Motor neuron (in vitro differentiated cells): ENCODE measurements around the gene PRF1. TPM values are rescaled to one million over a fixed set of nuclear protein-coding genes. Genes with fewer than 3 reads are reported as not detected.

ENCODE experiments used
- ATAC-seq, 8 experiments: fragments of 200-7000 bp; cut with Tn5 transposase; replicated peaks in 6 of 8; 2 replicates each; pipeline ENCODE4 v1.8.0; 2021; ENCODE audit warnings: mild to moderate bottlenecking in 8 of 8, moderate library complexity in 8 of 8
- H3K27ac ChIP-seq, 2 donors: fragments of 250-450 bp; sonication (Bioruptor Pico); 2 replicates each; pipeline ENCODE4 v1.9.0; 2021; ENCODE audit warnings: antibody characterized with exemption in 2 of 2, mild to moderate bottlenecking in 2 of 2, moderate library complexity in 1 of 2
- H3K4me1 ChIP-seq, 2 donors: fragments of 250-450 bp; sonication (Bioruptor Pico); replicated peaks in 1 of 2; 2 replicates each; pipeline ENCODE4 v1.6.1; 2021; ENCODE audit warnings: antibody characterized with exemption in 2 of 2, mild to moderate bottlenecking in 2 of 2, moderate library complexity in 1 of 2
- H3K4me3 ChIP-seq, 5 donors: fragments of 250-450 bp; sonication (Bioruptor Pico); 2 replicates each; pipeline ENCODE4 v1.9.0; 2021; ENCODE audit warnings: antibody characterized with exemption in 5 of 5, mild to moderate bottlenecking in 5 of 5, moderate library complexity in 4 of 5
- WGBS, 10 experiments: fragments of 450-650 bp; shearing (Covaris generic); methylation state at CpG; one replicate each; pipeline ENCODE4 v1.0.0; 2022; 5-methylcytosine and 5-hydroxymethylcytosine counted together
- in situ Hi-C, 9 experiments: fragments of 400-800 bp; cut with MboI; loops; one replicate each; pipeline ENCODE4 v1.15.0; 2021; ENCODE audit warnings: low sequenced_read_pairs in 9 of 9, low pct_unique_long_range_greater_than_20kb in 2 of 9; ENCODE audit not compliant: unreplicated experiment in 9 of 9
- total RNA-seq, 8 experiments: library from RNA; unstranded; fragments of 300-600 nt; gene quantifications; 2 replicates each; pipeline versions ENCODE4 v1.2.3 to v1.2.4, GENCODE V29; 2022

Gene PRF1
- total RNA-seq, 8 experiments from 2014 or later = 0.05 to 0.45 (median 0.42) TPM; not detected in 3

- no peak overlapping the region for H3K4me3 ChIP-seq
- peaks cover 0 to 10% of the 10 kb centered on the region in 2 donors for H3K4me1 ChIP-seq
- in situ Hi-C loops = no loop called here
- 52 to 84% (median 63%) methylated on average over 3 to 7 of the region's 7 CpGs for WGBS, 10 experiments
- ATAC-seq = no peak
- no peak overlapping the region for H3K27ac ChIP-seq
Measured at GRCh38 chr10:70578371-70578947, 24.1 kb downstream of the PRF1 start.

GRCh38 chr10:70576803-70577517, 25.6 kb downstream of the PRF1 start:
- in situ Hi-C loops = no loop called here
- no peak overlapping the region for H3K4me3 ChIP-seq
- 20 to 100% (median 92%) methylated on average over 1 to 2 of the region's 2 CpGs; no CpG with 5 or more reads in 3 of the 10 experiments for WGBS, 10 experiments
- no peak for ATAC-seq
- no peak overlapping the region for H3K27ac ChIP-seq
- peaks cover 0 to 7% of the 10 kb centered on the region in 2 donors for H3K4me1 ChIP-seq

GRCh38 chr10:70575874-70576802, 26.4 kb downstream of the PRF1 start:
- ATAC-seq = peak; percentile 52 to 92 (median 90)
- WGBS, 10 experiments = 0 to 81% (median 50%) methylated on average over 3 to 10 of the region's 12 CpGs; no CpG with 5 or more reads in 4 of the 10 experiments
- Histone ChIP-seq H3K27ac (no peak overlapping the region), H3K4me3 (no peak overlapping the region), H3K4me1 (peaks cover 0 to 7% of the 10 kb centered on the region in 2 donors)
- in situ Hi-C loops = no loop called here

GRCh38 chr10:70575486-70575873, 27.1 kb downstream of the PRF1 start:
- Histone ChIP-seq H3K4me1 (peaks cover 0 to 7% of the 10 kb centered on the region in 2 donors), H3K4me3 (no peak overlapping the region), H3K27ac (no peak overlapping the region)
- in situ Hi-C loops = no loop called here
- ATAC-seq = peak in 7 of 8 experiments; percentile 12 to 89 (median 74)
- WGBS, 10 experiments = 0 to 41% (median 7%) methylated on average over 1 to 3 of the region's 4 CpGs; no CpG with 5 or more reads in 5 of the 10 experiments

GRCh38 chr10:70573599-70574506, 28.7 kb downstream of the PRF1 start:
- ATAC-seq = no peak
- Histone ChIP-seq H3K4me3 (no peak overlapping the region), H3K4me1 (peaks cover 0 to 7% of the 10 kb centered on the region in 2 donors), H3K27ac (no peak overlapping the region)
- in situ Hi-C loops = loop anchor here in 4 of 9 experiments (25.0 kb wide), 2 partner anchors 188 to 288 kb away; no protein-coding TSS in a partner anchor
- 63 to 100% (median 94%) methylated on average over 1 to 7 of the region's 11 CpGs; no CpG with 5 or more reads in 3 of the 10 experiments for WGBS, 10 experiments

GRCh38 chr10:70571636-70572439, 30.7 kb downstream of the PRF1 start:
- Histone ChIP-seq H3K4me1 (peaks cover 0 to 7% of the 10 kb centered on the region in 2 donors), H3K27ac (no peak overlapping the region), H3K4me3 (no peak overlapping the region)
- in situ Hi-C loops = loop anchor here in 4 of 9 experiments (25.0 kb wide), 2 partner anchors 190 to 290 kb away; no protein-coding TSS in a partner anchor
- ATAC-seq = no peak
- 0 to 100% (median 84%) methylated on average over 1 to 9 of the region's 16 CpGs for WGBS, 10 experiments

GRCh38 chr10:70571236-70571635, 31.3 kb downstream of the PRF1 start:
- in situ Hi-C loops = loop anchor here in 4 of 9 experiments (25.0 kb wide), 2 partner anchors 191 to 291 kb away; no protein-coding TSS in a partner anchor
- WGBS, 10 experiments = 40 to 100% (median 72%) methylated on average over 1 to 2 of the region's 4 CpGs; no CpG with 5 or more reads in 6 of the 10 experiments
- peaks cover 0 to 5% of the 10 kb centered on the region in 2 donors for H3K4me1 ChIP-seq

GRCh38 chr10:70568781-70569495, 33.6 kb downstream of the PRF1 start:
- 60 to 90% (median 77%) methylated on average over 1 to 3 of the region's 7 CpGs; no CpG with 5 or more reads in 7 of the 10 experiments for WGBS, 10 experiments
- in situ Hi-C loops = loop anchor here in 4 of 9 experiments (25.0 kb wide), 2 partner anchors 193 to 293 kb away; no protein-coding TSS in a partner anchor
- no peak for ATAC-seq
- no peaks in the 10 kb centered on the region for H3K4me1 ChIP-seq
- no peak overlapping the region for H3K27ac ChIP-seq
- H3K4me3 ChIP-seq = no peak overlapping the region

More at GRCh38 chr10:70571236-70571635, 31.3 kb downstream of the PRF1 start:
- no peak for ATAC-seq
- Histone ChIP-seq H3K27ac (no peak overlapping the region), H3K4me3 (no peak overlapping the region)

- H3K4me1 ChIP-seq = no peaks in the 10 kb centered on the region
- H3K27ac ChIP-seq = no peak overlapping the region
- no peak for ATAC-seq
- no peak overlapping the region for H3K4me3 ChIP-seq
- in situ Hi-C loops = loop anchor here in 4 of 9 experiments (25.0 kb wide), 2 partner anchors 194 to 294 kb away; no protein-coding TSS in a partner anchor
- 60 to 100% (median 90%) methylated on average over 2 to 3 of the region's 3 CpGs; no CpG with 5 or more reads in 4 of the 10 experiments for WGBS, 10 experiments
Measured at GRCh38 chr10:70568113-70568512, 34.4 kb downstream of the PRF1 start.

GRCh38 chr10:70567603-70568002, 34.9 kb downstream of the PRF1 start:
- ATAC-seq = no peak
- Histone ChIP-seq H3K4me1 (no peaks in the 10 kb centered on the region), H3K4me3 (no peak overlapping the region), H3K27ac (no peak overlapping the region)
- WGBS, 10 experiments = 20 to 100% (median 82%) methylated on average over 1 to 3 of the region's 4 CpGs; no CpG with 5 or more reads in 4 of the 10 experiments
- in situ Hi-C loops = loop anchor here in 4 of 9 experiments (25.0 kb wide), 2 partner anchors 195 to 295 kb away; no protein-coding TSS in a partner anchor
